GM18868 (cell line): ENCODE measurements around the gene MFNG.

ENCODE experiments used
- ATAC-seq: cut with Tn5 transposase; IDR thresholded peaks from one replicate; pipeline ENCODE4 v1.9.1; 2021; ENCODE audit warnings: mild to moderate bottlenecking, moderate library complexity; ENCODE audit not compliant: unreplicated experiment

The MFNG gene

DNA sequence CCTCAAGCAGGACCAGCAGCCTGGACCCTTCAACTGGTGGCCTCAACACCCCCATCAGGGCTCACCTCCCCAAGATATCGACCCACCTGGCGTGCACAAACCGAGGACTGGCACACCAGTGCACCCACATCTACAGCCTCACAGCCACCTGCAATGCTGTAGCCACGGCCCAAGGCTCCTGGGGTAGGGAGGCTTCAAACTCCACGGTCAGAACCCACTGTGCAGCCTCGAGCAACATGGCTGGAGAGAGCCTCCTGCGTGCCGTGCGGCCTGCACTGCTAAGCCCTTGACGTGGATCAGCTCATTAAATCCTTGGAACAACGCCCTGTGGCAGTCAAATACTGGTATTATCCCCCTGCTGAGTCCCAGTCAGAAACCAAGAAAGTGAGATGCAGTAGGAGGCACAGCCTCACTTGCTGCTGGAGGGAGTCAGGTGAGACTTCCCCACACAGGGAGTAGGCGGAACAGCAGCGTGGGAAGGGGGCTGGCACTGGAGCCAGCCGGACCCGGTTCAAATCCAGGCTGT lies 28.4 kb upstream of the MFNG start:
- no peak for ATAC-seq

GRCh38 chr22:37511395-37512104 lies 25.4 kb upstream of the MFNG start:
- ATAC-seq: no peak

DNA sequence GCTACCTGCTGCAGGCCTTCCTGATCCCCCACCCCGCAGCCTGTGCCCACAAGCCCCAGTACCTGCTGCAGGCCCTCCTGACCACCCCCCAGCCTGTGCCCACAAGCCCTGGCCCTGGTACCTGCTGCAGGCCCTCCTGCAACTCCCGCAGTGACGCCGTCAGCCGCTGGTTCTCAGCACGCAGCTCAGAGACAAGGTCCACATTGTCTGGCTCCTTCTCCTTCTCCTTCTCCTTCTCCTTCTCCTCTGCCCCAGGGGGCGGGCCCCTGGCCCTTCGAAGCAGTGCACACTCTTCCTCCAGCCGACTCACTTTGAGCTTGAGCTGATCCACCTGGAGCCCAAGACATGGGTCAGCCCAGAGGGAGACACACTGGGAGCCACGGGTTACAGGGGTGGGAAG lies 23.9 kb upstream of the MFNG start:
- no peak for ATAC-seq

DNA sequence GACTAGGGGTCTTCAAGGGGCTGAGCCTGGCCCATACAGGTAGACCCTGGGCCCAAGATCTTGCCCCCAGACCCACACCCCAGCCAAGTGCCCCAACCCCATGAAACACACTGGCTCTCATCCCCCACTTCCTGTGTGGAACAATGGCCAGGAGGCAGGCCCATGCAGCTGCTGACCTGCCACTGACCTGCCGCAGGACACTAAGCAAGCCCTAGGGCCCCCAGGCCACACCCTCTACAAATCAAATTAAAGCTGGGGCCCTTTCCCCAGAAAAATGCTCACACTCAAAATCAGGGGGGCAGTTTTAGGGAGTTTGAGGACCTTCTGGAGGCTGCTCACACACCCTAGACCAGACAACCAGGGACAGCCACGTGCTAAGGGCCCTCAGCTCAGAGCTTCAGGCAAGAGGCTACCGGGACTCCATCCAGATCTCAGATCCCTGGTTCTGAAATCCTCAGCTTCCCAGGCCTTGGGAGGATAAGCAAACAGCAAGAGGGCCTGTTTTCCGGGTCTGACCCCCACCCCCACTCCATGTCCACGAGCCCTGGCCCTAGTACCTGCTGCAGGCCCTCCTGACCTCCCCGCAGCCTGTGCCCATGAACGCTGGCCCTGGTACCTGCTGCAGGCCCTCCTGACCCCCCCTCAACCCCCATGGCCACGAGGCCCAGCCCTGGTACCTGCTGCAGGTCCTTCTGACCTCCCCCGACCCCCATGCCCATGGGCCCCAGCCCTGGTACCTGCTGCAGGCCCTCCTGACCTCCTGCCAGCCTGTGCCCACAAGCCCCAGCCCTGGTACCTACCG lies 23.1 kb upstream of the MFNG start:
- ATAC-seq: no peak

GRCh38 chr22:37508431-37508992 lies 22.3 kb upstream of the MFNG start:
- ATAC-seq: no peak

DNA sequence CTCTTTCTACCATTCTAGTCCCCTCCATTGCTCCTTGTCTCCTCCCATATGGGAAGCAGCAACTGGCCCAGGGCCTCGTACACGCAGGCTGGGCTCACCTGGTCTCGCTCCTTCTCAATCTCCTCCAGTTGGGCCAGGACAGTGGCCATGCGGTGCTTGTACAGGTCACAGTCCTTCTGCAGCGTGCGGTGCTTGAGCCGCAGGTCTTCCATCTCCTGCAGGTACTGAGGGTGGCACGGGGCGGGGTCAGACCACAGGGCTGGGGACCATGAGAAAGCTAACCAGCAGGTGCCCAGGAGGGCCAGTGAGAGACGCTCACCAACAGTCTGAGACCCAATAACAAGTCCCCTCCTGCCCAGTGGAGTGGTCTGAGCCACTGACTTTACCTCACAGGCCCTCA lies 21.5 kb upstream of the MFNG start:
- ATAC-seq: no peak

DNA sequence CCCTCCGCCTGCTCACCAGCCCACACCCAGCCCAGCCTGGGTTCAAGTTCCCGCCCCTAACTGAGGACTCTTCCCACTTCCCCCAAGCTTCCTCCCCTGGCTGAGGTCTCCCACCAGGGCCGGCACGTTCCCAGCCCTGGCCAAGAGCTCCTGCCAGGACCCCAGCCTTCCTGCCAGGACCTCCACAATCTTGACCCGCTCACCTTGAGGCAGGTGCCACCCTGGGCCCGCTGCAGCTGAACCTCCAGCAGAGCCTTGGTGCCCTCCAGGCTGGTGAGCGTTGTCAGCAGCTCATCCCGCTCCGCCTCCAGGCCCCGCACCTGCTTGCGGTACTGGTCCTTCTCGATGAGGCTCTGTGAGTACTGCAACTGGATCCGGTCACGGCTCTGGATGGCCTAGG lies 19.8 kb upstream of the MFNG start:
- no peak for ATAC-seq

GRCh38 chr22:37505565-37505964 lies 19.4 kb upstream of the MFNG start:
- no peak for ATAC-seq

- no peak for ATAC-seq
Measured at GRCh38 chr22:37504964-37505363, 18.8 kb upstream of the MFNG start.

GRCh38 chr22:37503850-37504249 lies 17.7 kb upstream of the MFNG start:
- ATAC-seq: no peak

GRCh38 chr22:37503183-37503683 lies 17.0 kb upstream of the MFNG start:
- ATAC-seq: no peak

DNA sequence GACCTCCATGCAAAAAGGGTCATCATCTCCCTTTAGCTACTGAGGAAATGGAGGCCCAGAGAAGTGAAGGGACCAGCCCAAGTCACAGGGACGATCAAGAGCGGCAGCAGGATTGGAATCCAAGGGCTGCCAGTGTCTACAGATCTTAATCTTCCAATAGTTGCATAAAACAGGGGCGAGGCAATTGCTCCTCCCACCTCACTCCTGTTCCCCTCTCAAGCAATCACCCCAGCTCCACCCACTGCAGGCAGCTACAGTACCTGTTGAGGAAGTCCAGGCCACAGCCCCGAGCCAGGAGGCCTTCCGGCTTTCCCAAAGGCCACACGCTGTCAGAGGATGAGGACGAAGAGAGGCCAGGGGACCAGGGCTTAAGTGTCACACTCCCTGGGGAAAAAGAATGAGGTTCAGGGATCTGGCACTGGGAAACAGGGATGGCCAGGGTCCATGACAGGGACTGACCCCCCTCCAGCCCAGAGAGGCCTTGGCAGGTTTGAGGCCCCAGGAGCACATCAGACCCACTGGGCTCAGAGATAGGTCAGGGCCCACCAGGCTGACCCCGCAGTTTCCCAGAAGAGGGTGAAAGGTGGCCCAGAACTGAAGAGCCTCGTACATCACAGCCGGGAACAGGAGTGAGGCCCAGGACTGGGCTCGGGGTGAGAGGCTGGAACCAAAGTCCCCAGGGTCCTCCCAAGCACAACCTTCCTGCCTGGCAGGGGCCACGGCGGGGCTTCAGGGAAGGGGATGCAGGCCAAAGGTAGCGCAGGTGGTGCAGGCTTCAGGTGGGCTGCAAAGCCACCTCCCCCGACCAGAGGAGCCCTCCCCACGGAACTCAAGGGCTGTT lies 16.4 kb upstream of the MFNG start:
- no peak for ATAC-seq

DNA sequence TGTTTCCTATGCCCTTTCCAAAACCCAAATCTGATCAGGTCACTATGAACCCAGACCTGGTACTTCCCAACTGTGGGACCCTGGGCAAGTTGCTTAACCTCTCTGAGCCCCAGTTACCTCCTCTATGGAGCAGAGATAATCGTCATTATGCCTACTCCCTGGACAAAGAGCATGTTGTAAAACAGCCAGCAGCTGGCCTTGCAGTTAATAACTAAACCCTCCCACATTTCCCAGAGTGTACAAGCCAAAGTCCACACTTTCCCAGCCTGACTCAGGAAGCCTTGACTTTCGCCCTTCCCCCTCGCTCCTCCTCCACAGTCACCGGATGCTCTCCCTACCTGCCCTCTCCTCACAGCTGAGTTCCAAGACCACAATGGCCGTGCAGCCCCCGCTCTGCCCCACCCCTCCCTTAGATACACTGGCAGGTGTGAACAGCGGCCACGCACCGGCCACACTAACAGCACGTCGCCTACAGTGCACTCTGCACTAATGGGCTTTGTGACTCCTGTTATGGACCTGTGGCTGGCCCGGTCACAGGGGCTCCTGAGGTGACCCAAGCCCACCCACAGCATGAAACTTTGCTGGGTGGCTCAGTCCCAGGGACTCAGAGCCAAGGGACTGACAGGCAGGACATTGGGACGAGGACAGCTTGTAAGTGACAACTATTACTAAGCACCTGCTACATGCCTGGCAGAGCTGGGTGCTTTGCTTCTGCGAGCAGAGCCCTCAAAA lies 15.6 kb upstream of the MFNG start:
- ATAC-seq: no peak

DNA sequence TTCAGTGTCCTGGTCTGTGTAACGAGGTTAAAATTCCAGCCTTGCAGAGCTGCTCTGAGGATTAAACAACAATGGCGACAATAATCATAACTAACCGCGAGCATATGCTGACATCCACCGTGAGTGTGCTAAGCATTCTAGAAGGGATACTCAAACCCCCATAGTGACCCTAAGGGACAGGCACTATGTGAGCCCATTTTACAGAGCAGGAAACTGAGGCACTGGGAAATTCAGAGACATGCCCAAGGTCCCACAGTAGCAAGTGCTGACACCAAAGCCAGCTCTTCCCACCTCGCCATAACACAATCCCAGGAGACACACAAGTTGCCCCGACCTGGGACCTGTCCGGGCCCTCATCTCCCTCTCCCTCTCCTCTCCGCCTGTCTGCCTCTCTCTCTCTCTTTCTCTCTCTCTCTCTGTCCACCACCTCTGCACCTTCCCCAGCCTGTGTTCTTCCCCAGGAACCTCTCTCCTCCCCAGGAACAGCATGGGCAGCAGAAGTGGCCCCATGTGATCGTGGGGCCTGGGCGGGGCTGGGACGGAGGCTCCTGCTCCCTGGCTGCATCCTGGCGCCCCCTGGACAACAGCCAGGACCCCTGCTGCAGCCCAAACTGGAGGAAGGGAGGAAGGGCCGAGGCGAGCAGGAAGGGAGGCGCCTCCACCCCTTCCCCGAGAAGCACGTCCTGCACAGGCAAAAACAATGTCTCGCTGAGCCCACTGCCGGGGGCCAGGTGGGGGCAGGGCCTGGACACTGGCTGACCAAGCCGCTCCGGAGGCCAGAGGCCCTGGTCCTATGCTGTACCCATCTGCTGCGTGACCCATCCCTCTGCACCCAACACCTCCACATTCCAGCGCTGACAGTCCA lies 14.8 kb upstream of the MFNG start:
- no peak for ATAC-seq

- no peak for ATAC-seq
Measured at GRCh38 chr22:37499789-37500540, 13.8 kb upstream of the MFNG start.

GRCh38 chr22:37499027-37499707 lies 13.0 kb upstream of the MFNG start:
- ATAC-seq: no peak

DNA sequence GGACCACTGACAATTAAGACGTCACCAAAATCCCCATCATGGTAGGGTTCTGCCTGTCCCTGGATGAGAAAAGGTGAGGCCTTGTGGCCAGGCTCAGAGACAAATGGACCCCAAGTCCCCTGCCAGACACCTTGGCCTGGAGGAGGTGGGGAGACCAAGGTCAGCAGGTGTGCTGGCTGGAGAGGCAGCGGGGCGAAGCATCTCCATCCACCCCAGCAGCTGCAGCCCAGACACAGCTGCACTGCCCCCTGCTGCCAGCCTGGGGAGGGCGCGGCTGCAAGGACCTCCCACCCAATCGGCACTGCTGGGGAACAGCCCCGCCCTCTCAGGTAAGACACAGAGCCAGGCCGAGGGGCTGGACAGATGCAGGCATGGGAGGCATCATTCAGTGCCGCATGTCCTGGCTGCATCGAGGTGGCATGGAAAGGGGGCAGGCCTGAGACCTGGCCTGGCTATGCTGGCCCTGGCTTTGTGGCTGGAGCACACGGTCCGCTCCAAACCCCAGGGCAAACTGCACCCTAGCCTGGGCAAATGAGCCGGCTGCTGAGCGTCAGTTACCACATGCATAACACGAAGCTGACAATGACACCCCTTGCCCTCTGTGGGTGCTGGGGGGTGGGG lies 12.2 kb upstream of the MFNG start:
- ATAC-seq: no peak
